SK-N-SH (cell line): ENCODE data around the gene HAGH.

ENCODE experiments used
- CTCF ChIP-seq: fragments of 200-600 bp; sonication (generic); IDR thresholded peaks from 2 replicates; pipeline ENCODE4 v1.6.1; 2017; ENCODE audit warnings: antibody characterized with exemption, mild to moderate bottlenecking, moderate library complexity
- EP300 ChIP-seq, 2 experiments: IDR thresholded peaks; 2 replicates each; pipeline versions ENCODE4 v1.4.0 to v1.6.1; 2012; ENCODE audit warnings: borderline replicate concordance in 1 of 2, low read depth in 1 of 2, low read length in 1 of 2
- FOXM1 ChIP-seq: IDR thresholded peaks from 2 replicates; pipeline ENCODE4 v1.4.0; 2012; ENCODE audit warnings: low read depth, mild to moderate bottlenecking
- GABPA ChIP-seq: IDR thresholded peaks from 2 replicates; pipeline ENCODE4 v1.4.0; 2012; ENCODE audit warnings: low read depth, mild to moderate bottlenecking
- POLR2AphosphoS5 ChIP-seq: IDR thresholded peaks from 2 replicates; pipeline ENCODE4 v1.6.1; 2012; ENCODE audit warnings: low read depth, low read length
- RAD21 ChIP-seq: IDR thresholded peaks from 2 replicates; pipeline ENCODE4 v1.6.1; 2012; ENCODE audit warnings: mild to moderate bottlenecking, low read length
- SMC3 ChIP-seq: IDR thresholded peaks from 2 replicates; pipeline ENCODE4 v1.6.1; 2012; ENCODE audit warnings: low read depth, low read length, improper control_type of control experiment

DNA sequence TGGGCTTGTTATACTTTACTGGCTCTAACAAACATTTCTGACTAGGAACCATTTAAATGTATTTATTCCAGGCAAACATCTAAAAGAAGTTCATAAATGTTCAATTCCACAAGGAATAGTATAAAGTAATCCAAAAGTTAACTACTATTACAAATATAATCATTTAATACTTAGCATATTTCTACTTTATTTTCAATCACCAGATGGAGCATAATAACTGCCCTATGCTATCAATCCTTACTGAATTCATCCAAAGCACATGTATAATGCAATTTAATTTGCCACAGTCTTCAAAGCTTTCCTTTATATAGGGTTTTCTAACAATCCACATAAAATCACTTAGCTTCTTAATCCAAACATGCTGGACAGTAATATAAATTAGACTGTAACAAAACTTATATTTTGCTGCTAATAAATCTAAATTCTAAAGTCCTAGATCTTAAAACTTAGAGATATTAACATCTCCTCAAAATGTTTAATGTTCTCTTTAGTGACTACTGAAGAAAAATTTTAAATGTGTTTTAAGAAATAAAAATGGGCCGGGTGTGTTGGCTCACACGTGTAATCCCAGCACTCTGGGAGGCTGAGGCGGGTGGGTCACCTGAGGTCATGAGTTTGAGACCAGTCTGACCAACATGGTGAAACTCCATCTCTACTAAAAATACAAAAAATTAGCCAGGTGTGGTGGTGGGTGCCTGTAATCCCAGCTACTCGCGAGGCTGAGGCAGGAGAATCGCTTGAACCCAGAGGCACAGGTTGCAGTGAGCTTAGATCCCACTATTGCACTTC, 39.5 kb upstream of the HAGH start:
- TF ChIP-seq GABPA = no peak
- no peak for TF ChIP-seq POLR2AphosphoS5
- no peak for TF ChIP-seq RAD21
- no peak for TF ChIP-seq FOXM1
- no peak for TF ChIP-seq CTCF
- no peak for TF ChIP-seq EP300 (IDR thresholded peaks at IDR 0.05; ENCODE audit: borderline replicate concordance in 1 of 2, low read depth in 1 of 2, low read length in 1 of 2)
- no peak for TF ChIP-seq SMC3
